Tibial nerve (tissue), 4 donors: ENCODE measurements around the gene TMEM171. TPM values are rescaled to one million over a fixed set of nuclear protein-coding genes. Genes with fewer than 3 reads are reported as not detected.

Experiments used
- DNase-seq, 2 donors: peaks; one replicate each; pipeline ENCODE4 v3.0.0-alpha.2; 2019; ENCODE audit warnings: low spot score in 2 of 2
- H3K27ac ChIP-seq, 4 donors: fragments of 200-600 bp; sonication (generic) in 3 of 4; one replicate each; pipeline ENCODE4 v1.5.1; 2017 to 2019; ENCODE audit warnings: mild to moderate bottlenecking in 1 of 4
- H3K27me3 ChIP-seq, 2 donors: fragments of 200-600 bp; sonication (generic) in 1 of 2; one replicate each; pipeline versions ENCODE4 v1.5.1 to v1.6.0; 2017 to 2019
- H3K36me3 ChIP-seq, 3 donors: fragments of 200-600 bp; sonication (generic); one replicate each; pipeline ENCODE4 v1.5.1; 2018 to 2019
- H3K4me1 ChIP-seq, 4 donors: fragments of 200-600 bp; sonication (generic) in 3 of 4; one replicate each; pipeline ENCODE4 v1.5.1; 2017 to 2019
- H3K4me3 ChIP-seq, 4 donors: fragments of 200-600 bp; sonication (generic) in 3 of 4; one replicate each; pipeline ENCODE4 v1.5.1; 2017 to 2019; ENCODE audit warnings: mild to moderate bottlenecking in 1 of 4, moderate library complexity in 1 of 4
- H3K9me3 ChIP-seq, 4 donors: fragments of 200-600 bp; sonication (generic) in 3 of 4; one replicate each; pipeline ENCODE4 v1.5.1; 2017 to 2019
- EP300 ChIP-seq, 2 donors: sonication (generic); formaldehyde crosslinking; IDR thresholded peaks; one replicate each; pipeline ENCODE4 v1.6.1; 2017; ENCODE audit warnings: antibody characterized with exemption in 2 of 2, mild to moderate bottlenecking in 1 of 2
- POLR2A ChIP-seq, 2 donors: fragments of 450-650 bp; IDR thresholded peaks; one replicate each; pipeline ENCODE4 v1.6.1; 2017; ENCODE audit warnings: antibody characterized with exemption in 2 of 2, mild to moderate bottlenecking in 2 of 2, moderate library complexity in 2 of 2
- WGBS, 2 donors: methylation state at CpG; one replicate each; pipeline ENCODE4 v1.1.5; 2018; 5-methylcytosine and 5-hydroxymethylcytosine counted together
- total RNA-seq, 4 donors: library from RNA; depleted of rRNA; stranded (reverse); fragments of >200 nt; gene quantifications; one replicate each; pipeline ENCODE4 v1.1.0, GENCODE V29; 2016
- TF ChIP-seq, protein P1 (sequence below), 5 experiments: fragments of 200-600 bp in 3 of 5; fragments of 450-650 bp in 2 of 5; sonication (generic) in 3 of 5; IDR thresholded peaks; one replicate each; pipeline ENCODE4 v1.5.1; 2016 to 2019; ENCODE audit warnings: antibody characterized with exemption in 5 of 5, mild to moderate bottlenecking in 3 of 5, moderate library complexity in 2 of 5

TMEM171 gene
- total RNA-seq, 4 donors from 2014 or later: 0.66 to 0.90 TPM; not detected in 2

DNA sequence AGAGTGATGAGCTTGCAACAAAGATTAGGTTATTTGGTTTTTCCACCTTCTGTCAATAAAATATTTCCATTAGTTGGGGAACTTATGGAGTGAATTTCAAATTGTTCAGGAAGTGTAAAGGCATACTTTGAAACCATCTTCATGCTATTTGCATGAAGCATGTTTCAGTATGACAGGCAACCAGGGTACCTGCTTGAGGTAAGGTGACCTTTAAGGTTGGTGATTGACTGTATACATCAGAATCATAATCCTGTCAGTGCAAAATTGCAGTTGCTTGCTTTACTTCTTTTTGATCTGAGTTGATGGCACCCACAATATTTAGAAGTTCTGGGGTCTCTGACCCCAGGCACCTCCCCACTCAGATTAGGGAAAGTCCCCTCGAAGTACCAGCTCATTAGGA is 26.0 kb upstream of the TMEM171 start:
- no peak for DNase-seq
- Histone ChIP-seq H3K4me1 (no peaks in the 10 kb centered on the region), H3K4me3 (no peak overlapping the region), H3K9me3 (peaks cover 0 to 23% (median 0%) of the 10 kb centered on the region in 4 donors), H3K27ac (no peak overlapping the region), H3K36me3 (peaks cover 0 to 32% (median 0%) of the 10 kb centered on the region in 3 donors), H3K27me3 (no peaks in the 10 kb centered on the region)
- 93 to 94% methylated on average over 1 of the region's 1 CpG for WGBS, 2 donors
- TF ChIP-seq POLR2A (IDR thresholded peaks at IDR 0.05): no peak
- TF ChIP-seq, protein P1, sequence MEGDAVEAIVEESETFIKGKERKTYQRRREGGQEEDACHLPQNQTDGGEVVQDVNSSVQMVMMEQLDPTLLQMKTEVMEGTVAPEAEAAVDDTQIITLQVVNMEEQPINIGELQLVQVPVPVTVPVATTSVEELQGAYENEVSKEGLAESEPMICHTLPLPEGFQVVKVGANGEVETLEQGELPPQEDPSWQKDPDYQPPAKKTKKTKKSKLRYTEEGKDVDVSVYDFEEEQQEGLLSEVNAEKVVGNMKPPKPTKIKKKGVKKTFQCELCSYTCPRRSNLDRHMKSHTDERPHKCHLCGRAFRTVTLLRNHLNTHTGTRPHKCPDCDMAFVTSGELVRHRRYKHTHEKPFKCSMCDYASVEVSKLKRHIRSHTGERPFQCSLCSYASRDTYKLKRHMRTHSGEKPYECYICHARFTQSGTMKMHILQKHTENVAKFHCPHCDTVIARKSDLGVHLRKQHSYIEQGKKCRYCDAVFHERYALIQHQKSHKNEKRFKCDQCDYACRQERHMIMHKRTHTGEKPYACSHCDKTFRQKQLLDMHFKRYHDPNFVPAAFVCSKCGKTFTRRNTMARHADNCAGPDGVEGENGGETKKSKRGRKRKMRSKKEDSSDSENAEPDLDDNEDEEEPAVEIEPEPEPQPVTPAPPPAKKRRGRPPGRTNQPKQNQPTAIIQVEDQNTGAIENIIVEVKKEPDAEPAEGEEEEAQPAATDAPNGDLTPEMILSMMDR (IDR thresholded peaks at IDR 0.05): no peak

DNA sequence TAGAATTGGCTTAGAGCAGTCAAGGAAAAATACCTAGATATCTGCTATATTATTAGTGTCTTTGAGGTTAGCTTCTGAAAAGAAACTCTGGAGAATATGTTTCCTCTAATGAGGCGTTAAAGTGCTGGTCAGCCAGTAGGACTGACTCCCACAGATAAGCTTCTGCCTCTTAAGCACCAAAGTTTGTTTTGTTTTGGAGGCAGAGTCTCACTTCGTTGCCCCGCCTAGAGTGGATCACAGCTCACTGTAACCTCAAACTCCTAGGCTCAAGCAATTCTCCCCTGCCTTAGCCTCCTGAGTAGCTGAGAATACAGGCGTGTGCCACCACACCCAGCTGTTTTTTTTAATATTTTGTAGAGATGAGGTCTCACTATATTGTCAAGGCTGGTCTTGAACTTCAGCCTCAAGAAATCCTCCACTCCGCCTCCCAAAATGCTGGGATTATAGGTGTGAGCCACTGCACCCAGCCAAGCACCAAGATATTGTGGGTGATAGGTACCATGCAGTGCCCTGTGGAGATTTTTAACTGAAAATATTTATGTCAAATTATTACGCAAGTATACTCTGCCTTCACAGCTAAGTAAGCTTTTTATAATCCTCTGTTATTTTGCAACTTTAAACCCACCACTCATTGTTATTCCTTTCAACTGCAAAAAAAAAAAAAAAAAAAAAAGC is 24.7 kb upstream of the TMEM171 start:
- TF ChIP-seq POLR2A (IDR thresholded peaks at IDR 0.05) (no peak), EP300 (IDR thresholded peaks at IDR 0.05) (no peak)
- TF ChIP-seq, protein P1 (IDR thresholded peaks at IDR 0.05): no peak
- no peak for DNase-seq
- Histone ChIP-seq H3K36me3 (peaks cover 0 to 25% (median 0%) of the 10 kb centered on the region in 3 donors), H3K4me3 (no peak overlapping the region), H3K9me3 (peaks cover 0 to 23% (median 0%) of the 10 kb centered on the region in 4 donors), H3K27me3 (no peaks in the 10 kb centered on the region), H3K27ac (no peak overlapping the region), H3K4me1 (no peaks in the 10 kb centered on the region)
- WGBS, 2 donors: 95 to 97% methylated on average over 6 of the region's 6 CpGs

DNA sequence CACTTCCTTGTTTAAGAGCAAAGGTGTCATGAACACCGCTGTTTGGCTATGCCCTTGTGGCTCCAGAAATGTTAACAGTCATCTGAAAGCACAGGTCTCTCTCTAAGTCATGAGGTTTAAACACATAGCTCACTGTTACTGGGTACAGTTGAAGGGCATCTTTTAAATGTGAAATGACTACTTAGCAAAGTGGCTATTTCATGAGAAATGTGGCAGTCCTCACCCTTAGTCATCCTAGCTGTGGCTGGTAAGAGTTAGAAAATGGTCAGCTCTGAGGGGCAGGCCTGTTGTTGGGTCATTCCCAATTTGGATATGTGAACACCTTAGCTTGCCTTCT is 24.2 kb upstream of the TMEM171 start:
- Histone ChIP-seq H3K4me3 (no peak overlapping the region), H3K27me3 (no peaks in the 10 kb centered on the region), H3K36me3 (peaks cover 0 to 20% (median 0%) of the 10 kb centered on the region in 3 donors), H3K9me3 (peaks cover 0 to 23% (median 0%) of the 10 kb centered on the region in 4 donors), H3K27ac (no peak overlapping the region), H3K4me1 (no peaks in the 10 kb centered on the region)
- no peak for DNase-seq
- WGBS, 2 donors: 91 to 95% methylated on average over 1 of the region's 1 CpG
- TF ChIP-seq EP300 (IDR thresholded peaks at IDR 0.05) (no peak), POLR2A (IDR thresholded peaks at IDR 0.05) (no peak)
- TF ChIP-seq, protein P1 (IDR thresholded peaks at IDR 0.05): no peak

DNA sequence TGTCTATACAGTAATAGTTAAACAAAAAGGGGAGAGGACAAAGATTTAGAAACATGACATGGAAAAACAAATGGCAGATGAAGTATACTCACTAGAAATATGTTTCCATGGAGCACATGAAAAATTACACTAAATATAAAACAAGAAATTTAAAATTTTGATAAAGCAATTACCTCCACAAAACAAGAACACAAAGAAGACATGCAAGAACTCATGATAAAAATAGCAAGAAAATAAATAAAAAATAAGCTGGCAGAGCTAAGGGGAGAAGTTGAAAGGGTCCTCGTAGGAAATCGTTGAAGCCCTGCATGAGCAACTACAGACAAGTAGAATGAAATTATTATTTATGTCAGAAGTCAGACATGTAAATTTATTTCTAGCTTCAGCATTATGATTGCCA is 22.6 kb upstream of the TMEM171 start:
- no peaks in the 10 kb centered on the region for H3K4me1 ChIP-seq
- no peak for DNase-seq
- TF ChIP-seq POLR2A (IDR thresholded peaks at IDR 0.05) (no peak), EP300 (IDR thresholded peaks at IDR 0.05) (no peak)
- TF ChIP-seq, protein P1 (IDR thresholded peaks at IDR 0.05): no peak
- H3K4me3 ChIP-seq: no peak overlapping the region
- WGBS, 2 donors: 94 to 95% methylated on average over 2 of the region's 2 CpGs
- H3K36me3 ChIP-seq: peaks cover 0 to 5% (median 0%) of the 10 kb centered on the region in 3 donors
- H3K9me3 ChIP-seq: peaks cover 0 to 23% (median 0%) of the 10 kb centered on the region in 4 donors
- no peak overlapping the region for H3K27ac ChIP-seq
- H3K27me3 ChIP-seq: no peaks in the 10 kb centered on the region

DNA sequence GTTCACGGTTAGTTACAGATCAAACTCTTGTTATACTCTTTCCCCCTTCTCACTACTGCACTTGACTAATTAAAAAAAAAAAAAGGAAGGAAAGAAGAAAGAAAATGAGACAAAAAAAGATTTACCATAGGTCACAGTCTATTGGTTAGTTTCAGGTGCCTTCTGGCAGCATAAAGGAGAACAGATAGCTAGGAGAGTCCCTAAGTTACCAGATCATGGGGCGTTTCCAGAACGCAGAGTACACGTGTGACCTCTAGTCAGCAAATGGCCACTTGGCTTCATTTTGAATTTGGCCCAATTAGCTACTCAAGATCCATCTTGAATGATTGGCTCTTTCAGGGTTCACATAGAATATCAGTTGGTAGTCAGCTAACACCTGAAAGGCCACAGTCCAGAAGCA is 20.3 kb upstream of the TMEM171 start:
- H3K36me3 ChIP-seq: peaks cover 0 to 3% (median 0%) of the 10 kb centered on the region in 3 donors
- H3K4me1 ChIP-seq: no peaks in the 10 kb centered on the region
- TF ChIP-seq EP300 (IDR thresholded peaks at IDR 0.05): no peak
- 86 to 91% methylated on average over 4 of the region's 4 CpGs for WGBS, 2 donors
- DNase-seq: no peak
- H3K9me3 ChIP-seq: peaks cover 0 to 23% (median 0%) of the 10 kb centered on the region in 4 donors
- H3K4me3 ChIP-seq: no peak overlapping the region
- no peak overlapping the region for H3K27ac ChIP-seq
- H3K27me3 ChIP-seq: no peaks in the 10 kb centered on the region
